H4 (cell line): ENCODE data around the gene BARX1. TPM values are rescaled to one million over a fixed set of nuclear protein-coding genes. Genes with fewer than 3 reads are reported as not detected.
"Not testable (repeated sequence)": the region's sequence is repeated elsewhere in the genome, so short reads cannot be mapped to it uniquely, and the experiment has no call there.

ENCODE experiments used
- DNase-seq: peaks from one replicate; pipeline ENCODE4 v3.0.0-alpha.2; 2015; ENCODE audit warnings: low spot score
- total RNA-seq: library from RNA; depleted of rRNA; stranded (reverse); fragments of >200 nt; shearing (Covaris generic); gene quantifications from 2 replicates; pipeline ENCODE4 v1.2.3, GENCODE V29; 2014

The BARX1 gene
- total RNA-seq, 1 experiment from 2014 or later = not detected

DNA sequence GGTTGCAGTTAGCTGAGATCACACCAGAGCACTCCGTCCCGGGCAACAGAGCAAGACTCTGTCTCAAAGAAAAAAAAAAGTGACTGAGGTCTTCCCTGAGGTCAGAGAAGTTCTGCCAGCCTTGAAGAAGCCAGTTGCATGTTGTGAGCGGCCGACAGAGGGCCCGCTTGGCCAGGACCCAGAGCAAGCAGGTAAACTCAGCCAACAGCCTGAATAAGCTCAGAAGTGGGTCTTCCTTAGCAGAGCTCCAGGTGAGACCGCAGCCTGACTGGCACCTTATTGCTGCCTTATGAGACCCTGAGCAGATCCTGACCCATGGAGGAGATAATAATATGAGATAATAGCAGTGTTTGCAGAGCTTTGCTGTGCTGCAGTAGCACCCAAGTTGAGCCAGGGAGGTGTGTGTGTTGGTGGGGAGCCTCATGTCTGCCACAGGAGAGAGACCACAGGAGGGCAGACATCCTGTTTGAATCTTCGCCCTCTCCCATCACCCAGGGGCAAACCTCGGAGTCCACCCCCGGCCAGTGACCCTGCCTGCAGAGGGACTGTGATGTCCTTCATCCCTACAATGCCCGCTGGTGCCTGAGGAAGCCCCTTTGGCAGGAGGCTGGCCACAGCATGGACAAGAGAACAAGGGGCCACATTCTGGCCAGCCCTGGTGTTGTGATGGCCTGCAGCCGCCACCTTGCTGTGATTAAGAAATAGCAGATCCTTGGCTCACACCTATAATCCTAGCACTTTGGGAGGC lies 10.8 kb upstream of the BARX1 start:
- no peak for DNase-seq

DNA sequence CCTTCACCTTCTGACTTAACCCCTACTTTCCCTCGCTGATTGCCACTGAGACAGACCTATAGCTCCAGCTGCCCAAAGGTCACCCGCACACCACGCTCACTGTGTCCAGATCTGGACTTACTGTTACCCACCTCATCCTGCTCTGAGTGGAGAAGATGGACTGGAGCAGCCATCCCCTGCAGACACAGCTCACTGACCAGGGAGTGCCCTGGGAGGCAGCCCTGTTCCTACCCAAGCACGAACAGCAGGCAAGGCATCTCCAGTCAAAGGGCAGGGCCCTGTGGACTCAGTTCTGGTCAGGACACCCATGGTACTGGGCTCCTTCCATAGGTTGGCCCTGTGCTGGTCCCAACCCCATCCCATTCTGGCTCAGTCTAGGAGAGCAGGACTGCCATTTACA lies 9.5 kb upstream of the BARX1 start:
- no peak for DNase-seq

DNA sequence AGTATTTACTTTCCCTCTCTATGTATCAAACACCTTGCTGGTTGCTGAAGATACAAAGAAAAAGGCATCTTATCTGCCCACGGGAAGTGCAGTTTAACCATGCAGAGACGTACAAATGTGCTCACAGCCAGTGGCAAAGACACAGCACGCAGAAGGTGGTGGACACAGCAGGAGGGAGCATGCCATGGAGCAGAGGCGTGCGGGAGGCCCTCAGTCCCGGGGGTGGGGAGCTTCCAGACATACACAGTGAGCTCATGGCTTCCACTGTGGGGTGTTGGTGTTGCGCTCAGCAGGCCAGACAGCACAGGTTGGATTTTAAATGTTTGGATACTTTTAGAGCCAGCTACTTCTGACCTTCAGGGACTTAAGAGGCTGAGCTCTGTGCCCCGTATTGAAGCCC lies 8.8 kb upstream of the BARX1 start:
- no peak for DNase-seq

DNA sequence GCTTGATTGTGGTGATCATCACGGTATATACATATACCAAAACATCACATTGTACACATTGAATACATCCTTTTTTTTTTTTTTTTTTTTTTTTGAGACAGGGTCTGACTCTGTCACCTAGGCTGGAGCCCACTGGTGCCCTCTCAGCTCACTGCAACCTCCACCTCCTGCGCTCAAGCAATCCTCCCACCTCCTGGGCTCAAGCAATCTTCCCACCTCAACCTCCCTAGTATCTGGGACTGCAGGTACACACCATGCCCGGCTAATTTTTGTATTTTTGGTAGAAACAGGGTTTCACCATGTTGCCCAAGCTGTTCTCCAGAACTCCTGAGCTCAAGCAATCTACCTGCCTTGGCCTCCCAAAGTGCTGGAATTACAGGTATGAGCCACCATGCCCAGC lies 8.3 kb upstream of the BARX1 start:
- DNase-seq = not testable (repeated sequence)

DNA sequence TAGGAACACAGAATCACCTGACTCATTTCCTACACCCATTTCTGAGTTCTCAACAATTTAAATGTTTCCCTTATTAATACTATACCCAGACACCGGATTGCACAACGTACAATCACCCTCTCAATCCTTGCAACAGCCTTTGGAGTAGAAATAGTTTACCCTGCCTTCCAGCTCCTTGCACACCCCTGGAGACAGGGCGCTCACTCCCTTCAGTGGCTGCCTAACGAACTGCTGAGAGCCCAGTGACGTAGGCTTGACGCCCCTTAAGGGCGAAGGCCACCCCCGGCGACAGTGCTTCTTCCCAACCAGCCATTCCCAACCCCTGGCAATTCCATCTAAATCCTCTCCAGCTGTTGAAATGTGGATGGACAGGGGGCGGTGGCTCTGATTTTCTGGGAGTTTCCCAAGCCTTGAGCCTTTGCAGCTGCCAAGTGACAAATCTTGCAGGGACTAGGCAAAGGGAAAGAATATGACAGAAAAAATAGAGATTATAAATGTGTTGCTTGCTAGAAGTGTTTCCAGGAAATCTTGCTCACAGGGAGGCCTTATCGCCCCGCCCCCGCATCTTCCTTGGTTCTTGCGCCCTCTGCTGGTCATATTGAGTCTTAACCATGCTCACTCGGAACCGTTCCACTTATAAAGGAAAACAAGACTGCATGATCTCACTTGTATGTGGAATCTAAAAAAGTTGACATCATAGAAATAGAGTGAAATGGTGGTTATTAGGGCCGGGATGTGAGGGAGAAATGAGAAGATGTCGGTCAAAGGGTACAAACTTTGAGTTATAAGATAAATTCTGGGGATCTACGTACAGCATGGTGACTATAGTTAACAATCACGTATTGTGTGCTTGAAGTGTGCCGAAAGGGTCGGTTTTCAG lies 7.6 kb upstream of the BARX1 start:
- DNase-seq = peak; percentile 77

DNA sequence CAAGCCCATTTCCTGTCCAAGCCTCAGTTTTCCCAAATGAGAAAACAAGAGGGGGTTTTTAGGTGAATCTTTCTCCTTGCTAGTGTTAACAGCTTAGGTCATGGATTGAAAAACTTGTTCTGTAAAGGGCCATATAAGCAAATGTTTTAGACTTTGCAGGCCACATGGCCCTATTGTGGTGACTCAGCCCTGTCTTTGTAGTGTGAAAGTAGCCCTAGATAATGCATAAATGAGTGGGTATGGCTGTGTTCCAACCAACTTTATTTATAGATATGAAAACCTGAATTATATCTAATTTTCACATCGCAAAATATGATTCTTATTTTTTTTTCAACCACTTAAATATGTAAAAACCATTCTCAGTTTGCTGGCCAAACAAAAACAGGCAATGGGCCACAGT lies 6.9 kb upstream of the BARX1 start:
- DNase-seq = no peak

DNA sequence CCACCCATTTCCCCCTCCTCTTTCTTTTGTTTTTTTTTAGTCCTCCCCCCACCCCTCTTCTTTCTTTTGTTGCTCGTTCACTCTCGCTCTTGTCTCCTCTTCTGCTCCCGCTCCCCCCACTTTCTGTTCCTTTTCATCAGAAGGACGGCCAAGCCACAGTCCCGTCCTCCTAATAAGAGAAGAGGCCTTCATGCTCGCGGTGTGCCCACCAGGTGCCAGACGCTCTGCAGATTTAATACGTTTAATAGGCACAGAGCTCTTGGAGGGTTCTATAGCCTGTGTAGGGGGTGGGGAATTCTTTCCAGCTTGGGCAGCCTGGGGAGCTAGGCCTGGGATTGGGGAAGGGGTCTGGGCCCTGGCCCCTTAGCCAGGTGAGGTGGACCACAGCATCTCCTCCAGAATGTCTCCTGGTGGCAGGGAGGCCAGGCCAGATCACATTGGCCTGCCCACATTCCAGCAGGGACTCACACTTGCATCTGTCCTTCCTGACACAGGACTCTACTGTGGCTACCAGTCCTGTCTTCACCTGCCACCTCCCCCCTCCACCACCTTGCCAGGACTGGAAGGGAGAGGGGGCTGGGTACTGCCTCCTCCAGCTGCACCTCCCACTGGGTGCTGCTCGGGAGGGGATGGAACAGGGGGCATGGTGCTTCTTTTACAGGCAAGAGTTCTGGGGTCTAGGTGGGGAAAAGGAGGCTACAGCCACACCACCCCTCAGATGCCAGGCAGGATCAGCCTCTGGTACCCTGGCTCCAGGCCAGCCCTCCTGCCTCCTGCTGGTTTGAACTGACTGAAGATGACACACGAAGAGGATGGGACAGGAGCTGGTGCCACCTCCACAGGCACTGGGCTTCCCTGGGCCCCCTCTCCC lies 6.1 kb upstream of the BARX1 start:
- DNase-seq = no peak

DNA sequence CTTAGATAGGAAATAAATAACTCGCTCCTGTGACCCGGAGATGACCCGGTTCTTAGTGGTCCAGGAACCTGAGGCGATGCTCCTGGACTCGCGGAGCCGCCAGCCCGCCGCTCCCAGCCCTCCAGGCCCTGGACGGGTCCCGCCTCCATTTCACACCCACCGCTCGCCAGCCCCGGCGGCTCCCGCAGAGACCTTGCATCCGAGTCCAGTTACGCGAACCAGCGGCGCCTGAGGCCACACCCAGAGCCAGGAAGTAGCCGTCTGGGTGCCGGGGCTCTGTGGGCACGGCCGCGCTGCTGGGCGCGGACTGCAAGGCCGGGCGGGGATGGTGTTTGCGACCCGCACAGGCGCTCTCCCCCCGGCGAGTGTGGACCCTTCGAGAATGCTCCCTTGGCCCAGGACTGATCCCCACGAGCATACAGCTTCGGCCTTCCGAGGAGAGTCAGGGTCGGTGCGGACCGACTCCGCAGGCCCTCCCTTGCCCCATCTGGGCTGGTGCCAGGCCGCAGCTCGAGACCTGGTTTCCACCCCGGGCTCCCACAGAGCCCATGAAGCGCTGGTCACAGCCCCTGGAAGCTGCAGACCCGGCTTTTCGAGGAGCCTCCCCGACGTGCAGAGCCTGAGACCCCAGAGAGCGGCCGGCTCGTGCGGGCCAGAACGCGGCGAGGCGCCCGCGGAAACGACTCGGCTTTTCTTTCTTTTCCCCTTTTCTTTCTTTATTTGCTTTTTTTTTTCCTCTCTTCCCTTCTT lies 5.2 kb upstream of the BARX1 start:
- DNase-seq = no peak

DNA sequence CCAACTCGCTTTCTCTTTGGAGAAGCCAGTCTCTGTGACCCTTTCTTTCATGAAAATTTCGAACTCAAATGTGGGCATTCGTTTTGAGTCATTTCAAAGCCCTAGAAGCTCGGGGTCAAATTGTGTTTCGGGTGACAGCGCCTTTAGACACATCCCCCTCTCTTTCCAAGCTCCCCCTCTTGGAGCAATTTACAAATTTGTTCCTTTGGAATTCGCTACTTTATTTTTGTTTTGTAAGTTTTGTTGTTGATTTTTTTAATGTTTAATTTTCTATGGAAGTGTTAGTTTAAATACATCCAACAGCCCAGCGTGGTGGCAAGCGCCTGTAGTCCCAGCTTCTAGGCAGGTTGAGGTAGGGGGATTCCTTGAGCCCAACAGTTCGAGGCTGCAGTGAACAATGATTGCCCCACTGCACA lies 4.6 kb upstream of the BARX1 start:
- DNase-seq = no peak

DNA sequence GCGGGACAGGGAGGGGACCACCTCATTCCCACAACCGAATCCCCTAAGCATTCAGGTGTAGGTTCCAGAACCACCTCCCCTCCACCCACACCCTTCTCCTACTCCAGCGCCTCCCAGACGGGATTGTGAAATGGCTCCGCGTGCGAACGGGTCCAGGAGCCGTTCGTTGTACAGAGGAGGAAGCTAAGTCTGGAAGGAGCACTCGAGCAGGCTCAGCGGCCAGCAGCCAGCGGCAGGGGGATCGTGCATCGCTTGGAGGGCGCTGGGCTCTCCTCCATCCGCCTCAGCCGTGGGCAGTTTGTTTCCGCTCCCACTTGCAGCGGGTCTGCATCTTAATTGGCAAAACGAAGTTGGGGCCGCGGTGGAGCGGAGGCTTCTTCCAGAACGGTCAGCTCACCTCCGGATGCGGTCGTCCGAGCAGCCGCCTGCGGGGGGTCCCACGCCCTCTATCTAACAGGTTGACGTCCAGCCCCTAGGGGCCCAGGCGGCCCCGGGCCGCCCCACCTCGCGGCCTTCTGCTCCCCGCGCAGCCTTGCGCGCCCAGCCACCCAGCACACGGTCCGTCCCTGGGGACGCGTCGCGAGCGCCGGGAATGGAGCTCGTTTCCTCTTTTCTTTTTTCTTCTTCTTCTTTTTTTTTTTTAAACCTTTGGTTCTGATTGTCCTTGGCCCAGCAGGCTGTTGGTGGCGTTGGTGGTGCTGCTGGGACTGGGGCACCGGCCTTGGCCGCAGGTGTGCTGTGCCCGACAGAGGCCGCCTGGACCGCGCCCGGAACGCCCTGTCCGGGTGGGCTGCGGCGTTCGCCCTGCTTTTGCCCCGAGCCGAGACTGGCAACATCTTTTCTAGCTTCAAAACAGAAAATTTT lies 3.9 kb upstream of the BARX1 start:
- DNase-seq = no peak

DNA sequence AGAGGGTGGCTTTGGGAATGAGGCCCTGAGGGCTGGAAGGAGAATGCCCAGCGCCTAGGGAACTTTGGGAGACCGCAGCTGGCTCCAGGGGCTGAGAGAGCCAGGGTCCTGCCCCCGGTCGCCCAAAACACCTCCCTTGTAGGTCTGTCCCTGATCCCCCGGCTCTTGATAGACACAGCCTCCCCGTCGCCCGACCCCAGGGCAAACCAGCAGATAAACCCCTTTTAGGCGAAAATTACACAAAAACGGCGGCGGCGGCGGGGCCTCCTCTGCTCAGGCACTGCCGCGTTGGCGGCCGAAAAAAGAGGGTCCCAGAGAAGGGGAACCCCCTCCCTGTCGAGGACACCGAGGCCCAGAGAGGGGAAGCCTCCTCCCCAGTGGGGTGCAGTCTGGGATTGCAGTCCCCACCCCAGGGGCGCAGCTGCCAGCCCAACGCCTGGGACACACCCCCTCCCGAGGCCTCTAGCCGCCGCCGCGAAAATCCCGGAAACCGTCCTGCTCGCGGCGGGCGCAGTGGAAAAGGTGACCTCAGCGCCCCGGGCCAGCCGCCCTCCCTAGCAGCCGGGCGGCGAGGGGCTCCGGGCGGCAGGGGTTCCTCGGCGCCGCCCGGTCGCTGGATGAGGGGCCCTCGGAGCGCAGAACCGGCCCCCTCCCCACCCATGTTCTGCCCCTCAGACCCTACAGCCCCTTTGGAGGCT lies 3.1 kb upstream of the BARX1 start:
- DNase-seq = no peak

DNA sequence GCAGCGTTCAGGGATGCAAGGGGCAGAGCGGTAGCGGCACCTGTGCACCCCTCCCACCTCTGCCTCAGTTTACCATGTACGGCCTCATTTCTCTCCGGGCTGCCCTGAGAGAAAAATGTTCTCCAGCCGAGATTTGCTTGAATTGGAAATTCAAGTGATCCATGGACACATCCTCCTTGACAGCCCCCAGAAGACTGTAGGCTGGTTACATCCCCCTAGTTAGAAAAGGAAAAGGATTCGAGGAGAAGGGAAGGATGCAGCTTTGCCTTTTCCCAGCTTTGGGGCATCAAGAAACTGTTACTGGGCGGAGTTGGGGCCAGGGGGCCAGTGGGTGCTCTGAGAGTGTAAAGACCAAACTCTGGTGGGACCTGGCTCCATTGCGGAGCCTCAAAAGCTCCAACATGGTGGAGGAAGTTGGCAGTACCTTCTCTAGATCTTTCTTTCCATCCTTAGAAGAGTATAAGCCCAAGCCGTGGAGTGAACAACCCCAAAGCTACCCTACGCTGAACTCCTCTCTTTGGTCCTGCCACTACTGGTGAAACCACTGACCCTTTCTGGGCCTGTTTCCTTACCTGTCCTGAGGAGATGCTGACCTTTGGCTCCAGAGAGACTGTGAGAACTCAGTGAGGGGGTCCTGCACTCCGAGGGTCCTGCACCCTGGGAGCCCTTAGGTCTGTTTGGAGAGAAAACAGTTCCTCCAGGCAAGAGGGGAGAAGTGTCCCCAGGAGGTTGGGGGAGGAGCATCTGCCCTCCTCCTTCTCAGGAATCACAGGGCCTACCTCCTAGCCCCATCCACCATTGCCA lies 1.0 kb upstream of the BARX1 start:
- DNase-seq = no peak

DNA sequence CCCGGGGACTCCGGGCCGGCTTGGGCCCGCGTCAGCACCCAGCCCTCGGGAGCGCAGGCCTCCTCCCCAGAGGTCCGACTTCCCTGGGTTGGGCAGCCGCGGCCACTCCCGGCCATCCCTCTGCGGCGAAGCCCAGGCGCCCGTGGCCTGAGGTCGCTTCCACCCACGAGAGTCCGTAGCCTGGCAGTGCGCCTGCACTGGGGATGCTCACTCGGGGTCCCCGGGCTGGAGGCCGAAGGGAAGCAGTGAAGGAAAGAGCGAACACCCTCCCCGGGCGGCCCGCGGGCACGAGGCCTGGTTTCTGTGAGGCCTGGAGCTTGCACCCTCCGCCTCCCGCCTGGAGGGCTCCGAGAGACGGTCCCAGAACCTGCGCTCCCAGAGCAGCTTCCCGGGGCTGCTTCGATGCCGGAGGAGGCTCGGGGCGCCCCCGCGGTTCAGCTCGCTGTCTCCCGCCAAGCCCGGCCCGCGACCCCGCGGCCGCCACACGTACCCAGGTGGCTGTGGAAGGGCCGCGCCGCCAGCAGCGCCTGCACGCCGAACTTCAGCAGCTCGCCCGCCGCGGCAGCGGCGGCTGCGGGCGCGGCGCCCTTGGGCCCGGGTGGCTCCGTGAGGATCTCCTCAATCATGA lies 607 bp downstream of the BARX1 start:
- DNase-seq = no peak

DNA sequence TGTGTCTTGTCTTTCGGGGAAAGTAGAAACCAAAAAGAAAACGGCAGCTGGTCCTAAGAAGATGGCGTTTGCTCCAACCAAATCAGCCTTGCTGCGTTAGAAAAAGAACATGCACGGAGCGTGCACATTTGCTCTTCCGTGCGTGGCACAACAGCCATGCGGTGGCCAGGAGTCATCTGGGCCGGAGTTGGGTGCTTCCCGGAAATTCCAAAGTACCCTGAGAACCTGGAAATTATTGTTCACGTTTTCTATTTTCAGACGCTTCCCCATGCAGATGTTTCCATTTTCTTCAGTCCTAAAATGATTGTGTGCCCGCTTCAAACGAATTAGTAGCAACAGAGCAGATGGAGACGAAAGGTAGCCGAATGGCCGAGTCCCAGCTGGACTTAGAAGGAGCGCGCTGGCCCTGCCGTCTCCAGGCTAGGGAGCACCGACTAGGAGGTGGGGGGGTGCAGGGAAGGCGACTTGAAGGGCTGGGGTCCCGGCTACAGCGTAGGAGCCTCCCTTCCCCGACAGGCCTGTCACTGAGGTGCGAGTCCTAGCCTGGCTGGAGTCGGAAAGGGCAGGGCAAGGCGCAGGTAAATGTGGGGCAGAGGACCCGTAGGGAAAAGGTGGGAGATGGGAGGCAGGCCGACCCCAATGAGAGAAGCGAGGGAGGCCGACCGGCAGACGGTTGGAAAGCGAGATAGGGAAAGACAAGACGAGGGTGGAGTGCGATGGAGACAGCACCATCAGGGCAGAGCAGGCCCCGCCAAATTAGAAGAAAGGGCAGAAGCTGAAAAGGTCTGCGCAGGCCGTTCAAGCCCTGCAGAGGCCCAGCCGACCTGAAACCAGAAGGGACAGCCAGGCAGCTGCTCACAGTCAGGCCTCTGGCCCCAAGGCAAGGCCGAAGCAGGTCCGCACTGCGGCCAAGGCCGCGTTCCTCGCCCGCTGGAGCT lies 1.4 kb downstream of the BARX1 start:
- DNase-seq = no peak

DNA sequence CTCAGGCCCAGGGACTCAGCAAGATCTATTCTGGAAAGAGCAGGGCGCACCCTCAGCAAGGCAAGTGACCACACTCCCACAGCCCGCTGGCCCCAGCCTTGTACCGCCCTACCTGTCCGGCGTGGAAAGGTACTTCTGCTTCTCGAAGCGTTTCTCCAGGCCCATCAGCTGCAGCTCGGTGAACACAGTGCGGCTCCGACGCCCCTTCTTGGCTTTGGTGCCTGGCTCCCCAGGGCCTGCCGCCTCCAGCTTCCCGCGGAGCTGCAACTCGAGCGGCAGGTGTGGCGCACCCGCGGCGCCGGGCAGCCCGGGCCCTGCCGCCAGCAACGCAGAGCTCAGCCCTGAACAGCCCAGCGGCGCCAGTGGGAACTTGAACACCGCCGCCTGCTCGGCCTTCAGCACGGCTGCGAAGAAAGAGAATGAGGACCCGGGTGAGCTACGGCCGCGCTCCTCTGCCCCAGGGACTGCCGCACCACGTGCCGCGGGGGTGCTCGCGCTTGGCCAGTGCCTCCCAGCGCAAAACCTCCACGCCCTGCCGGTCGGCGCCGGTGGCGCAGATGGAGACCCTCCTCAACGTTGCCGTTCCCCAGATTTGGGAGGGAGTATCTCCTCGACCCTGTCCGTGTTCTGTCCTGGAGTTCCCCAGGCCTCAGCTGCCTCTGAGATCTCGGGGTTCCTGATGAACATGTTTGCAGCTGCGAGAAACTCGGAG lies 2.2 kb downstream of the BARX1 start:
- DNase-seq = no peak

DNA sequence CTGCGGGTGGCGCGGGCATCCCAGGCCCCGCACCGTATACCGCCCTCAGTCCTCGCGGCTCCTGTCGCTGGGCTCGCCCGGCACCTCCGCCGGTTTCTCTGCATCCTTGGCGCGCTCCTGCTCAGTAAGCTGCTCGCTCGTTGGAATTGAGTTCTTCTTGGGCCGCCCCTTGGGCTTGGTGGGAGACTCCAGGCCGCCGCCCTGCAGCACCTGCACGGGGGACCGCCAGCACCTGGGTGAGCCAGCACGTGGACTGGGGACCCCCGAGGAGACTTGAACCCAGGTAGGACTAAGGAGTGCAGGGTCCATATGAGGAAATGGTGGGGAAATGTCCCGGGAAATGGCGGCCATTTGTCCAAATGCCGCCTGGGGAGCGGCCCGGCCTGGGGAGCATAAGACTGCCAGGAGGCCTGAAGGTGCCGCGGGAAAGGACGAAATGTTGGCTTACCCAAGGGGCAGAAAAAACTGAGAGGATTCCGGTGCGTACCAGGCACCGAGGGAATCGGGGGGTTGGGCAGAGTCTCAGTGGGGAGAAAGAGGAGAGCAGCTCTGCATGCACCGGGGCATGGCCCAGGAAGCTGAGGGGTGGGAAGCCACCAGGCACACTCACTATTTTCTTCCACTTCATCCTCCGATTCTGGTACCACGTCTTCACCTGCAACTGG lies 2.9 kb downstream of the BARX1 start:
- DNase-seq = no peak
